Activated CD8-positive, alpha-beta memory T cell treated with anti-CD3 and anti-CD28 coated beads for 48 hours (primary cell): ENCODE measurements around the gene CAPNS1.
"Not testable (repeated sequence)": the region's sequence is repeated elsewhere in the genome, so short reads cannot be mapped to it uniquely, and the experiment has no call there.

Experiments used
- DNase-seq, 3 experiments: peaks; one replicate each; pipeline ENCODE4 v3.0.0-alpha.2; 2020; ENCODE audit warnings: low read depth in 2 of 3, low spot score in 2 of 3

The CAPNS1 gene

DNA sequence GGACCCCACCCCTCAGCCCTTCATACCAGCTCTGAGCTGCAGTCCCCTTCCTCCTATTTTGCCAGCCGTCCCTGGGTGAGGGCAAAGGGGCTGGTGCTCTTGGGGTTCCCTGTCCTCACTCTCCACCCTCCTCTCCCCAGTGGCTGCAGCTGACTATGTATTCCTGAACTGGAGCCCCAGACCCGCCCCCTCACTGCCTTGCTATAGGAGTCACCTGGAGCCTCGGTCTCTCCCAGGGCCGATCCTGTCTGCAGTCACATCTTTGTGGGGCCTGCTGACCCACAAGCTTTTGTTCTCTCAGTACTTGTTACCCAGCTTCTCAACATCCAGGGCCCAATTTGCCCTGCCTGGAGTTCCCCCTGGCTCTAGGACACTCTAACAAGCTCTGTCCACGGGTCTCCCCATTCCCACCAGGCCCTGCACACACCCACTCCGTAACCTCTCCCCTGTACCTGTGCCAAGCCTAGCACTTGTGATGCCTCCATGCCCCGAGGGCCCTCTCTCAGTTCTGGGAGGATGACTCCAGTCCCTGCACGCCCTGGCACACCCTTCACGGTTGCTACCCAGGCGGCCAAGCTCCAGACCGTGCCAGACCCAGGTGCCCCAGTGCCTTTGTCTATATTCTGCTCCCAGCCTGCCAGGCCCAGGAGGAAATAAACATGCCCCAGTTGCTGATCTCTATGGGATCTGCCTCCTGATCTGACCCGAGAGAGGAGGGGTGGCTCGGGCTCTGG is 10.0 kb downstream of the CAPNS1 start:
- DNase-seq: no peak

DNA sequence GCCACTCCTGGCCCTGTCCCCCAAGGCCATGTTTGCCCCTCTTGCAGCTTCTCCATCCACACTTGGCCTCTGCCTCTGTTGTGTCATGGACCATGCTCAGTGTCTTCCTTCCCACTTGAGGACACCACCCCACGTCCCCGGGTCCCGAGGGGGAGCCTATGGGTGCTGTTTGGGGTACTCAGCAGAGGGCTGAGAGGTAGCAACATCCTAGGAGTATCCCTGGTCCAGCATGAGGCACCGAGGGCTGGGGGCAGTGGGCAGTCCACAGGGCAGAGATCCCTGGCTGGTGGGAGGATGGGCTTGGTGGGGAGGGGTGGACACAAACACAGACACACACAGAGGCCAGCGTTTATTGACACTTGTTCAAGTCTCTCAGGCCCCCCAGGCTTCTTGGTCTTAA is 10.7 kb downstream of the CAPNS1 start:
- DNase-seq: no peak

DNA sequence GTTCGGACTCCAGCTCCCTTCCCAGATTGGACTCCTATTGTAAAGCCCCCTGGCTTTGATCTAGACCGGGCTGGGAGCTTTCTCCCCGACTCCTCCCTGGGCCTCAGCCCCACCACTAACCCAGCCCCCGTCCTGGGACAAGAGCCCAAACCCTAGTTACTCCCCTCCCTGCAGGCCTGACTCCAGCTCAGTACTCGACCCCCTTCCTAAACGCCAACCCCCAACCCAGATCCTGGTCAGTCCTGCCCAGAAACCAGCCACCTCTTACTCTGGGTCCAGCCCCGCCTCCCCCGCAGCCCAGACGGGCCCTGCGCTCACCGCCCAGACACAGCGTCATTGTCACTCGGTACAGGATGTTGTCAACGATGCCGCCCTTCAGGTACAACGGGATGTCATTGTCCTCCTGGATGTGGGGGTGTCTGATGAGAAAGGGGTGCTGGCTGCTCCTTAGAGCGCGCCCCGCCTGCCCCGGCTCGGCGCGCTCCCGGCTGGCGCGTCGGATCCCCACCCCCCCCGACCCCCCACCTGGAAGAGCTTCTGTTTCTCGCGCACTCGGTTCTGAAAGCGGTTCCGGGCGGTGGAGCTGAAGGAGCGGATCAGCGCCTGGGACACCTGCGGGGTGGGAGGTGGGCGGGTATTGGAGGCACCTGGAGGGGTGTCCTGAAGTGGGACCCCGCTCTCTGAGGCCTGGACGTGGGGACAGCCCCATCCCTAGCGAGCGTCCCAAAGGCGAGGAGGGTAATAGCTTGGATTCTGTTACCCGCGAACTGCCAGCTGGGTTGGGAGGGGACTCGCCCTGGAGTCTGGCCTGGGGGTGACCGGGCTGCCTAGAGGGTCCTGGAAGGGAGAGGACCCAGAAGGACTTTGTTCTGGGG is 11.5 kb downstream of the CAPNS1 start:
- no peak for DNase-seq

DNA sequence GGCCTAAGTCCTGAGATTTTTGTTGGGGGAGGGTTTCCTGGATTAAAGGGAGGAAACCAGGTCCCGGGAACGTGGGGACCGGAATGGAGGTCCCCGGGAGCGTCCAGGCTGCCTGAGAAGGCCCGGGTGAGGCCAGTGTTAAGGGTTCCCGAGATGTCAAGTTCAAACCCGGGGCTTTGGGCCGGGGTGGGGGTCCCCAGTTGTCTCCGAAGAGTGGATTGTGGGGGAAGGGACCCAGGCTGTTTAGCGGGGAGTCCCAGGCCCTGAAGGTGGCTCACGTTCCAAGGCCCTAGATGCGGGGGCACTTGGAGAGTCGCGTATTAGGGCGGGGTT is 12.1 kb downstream of the CAPNS1 start:
- no peak for DNase-seq

DNA sequence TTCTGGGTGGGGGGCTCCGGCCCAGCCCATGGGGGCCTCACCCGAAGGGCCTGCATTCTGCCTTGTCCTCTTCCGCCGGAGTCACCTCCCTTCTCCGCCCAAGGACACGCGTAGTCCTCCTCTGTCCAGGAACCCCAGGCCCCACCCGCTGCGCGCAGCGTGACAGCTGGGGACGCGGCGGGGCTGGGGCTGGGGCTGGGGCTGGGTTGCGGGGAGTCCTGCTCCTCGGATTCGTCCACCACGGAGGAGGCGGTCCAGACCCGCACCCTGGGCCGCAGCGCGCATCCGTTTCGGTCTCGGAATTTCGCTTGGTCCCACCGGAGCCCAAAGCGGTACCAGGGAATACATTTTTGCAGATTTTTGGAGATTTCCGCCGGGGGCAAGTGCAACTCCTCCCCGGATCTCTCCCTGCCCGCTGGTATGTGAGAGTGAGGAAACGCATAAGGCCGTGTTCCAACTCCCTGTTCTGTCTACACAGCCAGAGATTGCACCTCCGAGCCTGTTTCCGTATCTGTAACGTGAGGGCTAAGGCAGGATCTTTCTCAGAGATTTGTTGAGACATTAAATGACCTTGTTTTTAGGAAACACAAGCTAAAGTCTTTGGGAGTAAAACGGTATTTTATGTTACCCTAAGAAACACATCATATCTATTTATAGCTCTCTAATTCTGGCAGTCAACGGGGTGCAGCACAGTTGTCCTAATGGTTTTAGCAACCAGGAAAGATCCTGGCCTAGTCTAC is 12.7 kb downstream of the CAPNS1 start, which contains the start of gene COX7A1:
Gene COX7A1, minus strand, starts transcription at position 96 of the 740 bp plus-strand sequence. Its CDS starts 40 bp downstream, at position 56.
- no peak for DNase-seq

DNA sequence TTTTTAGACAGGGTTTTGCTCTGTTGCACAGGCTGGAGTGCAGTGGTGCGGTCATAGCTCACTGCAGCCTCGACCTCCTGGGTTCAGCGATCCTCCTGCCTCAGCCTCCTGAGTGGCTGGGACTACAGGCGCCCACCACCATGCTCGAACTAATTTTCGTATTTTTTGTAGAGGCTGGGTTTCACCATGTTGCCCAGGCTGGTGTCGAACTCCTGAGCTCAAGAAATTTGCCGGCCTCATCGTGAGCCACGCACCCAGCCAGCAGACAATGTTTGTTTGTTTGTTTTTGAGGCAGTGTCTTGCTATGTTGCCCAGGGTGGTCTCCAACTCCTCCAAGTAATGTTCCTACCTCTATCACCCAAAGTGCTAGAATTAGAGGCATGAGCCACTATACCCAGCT is 13.3 kb downstream of the CAPNS1 start:
- no peak for DNase-seq

DNA sequence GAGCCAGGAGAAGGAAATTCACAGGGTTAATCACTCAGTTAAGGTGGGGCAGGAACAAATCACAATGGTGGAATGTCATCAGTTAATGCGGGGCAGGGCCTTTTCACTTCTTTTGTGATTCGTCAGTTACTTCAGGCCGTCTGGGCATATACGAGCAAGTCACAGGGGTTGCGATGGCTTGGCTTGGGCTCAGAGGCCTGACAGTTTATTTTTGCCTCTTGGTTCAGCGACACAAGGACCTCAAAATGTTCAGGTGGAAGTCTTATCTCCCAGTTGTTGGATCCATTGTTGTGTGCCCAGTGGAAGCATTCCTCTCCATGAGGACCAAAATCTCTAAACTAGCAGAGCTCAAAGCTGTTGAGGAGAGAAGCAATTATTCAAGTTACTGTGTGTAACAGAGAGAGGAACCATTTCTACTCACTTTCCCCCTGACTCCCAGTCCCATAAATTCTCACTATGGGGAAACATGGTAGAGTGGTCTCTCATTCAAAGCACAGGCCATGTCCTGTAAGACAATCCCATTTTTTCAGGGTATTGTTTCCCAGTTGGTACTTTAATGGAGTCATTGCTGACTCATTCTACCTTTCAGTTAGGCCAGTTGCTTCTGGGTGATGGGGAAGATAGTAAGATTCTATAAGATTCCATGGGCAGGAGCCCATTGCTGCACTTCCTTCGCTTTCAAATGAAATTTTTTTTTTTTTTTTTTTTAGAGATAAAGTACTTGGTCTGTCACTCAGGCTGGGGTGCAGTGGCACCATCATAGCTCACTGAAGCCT is 21.1 kb downstream of the CAPNS1 start:
- DNase-seq: no peak

DNA sequence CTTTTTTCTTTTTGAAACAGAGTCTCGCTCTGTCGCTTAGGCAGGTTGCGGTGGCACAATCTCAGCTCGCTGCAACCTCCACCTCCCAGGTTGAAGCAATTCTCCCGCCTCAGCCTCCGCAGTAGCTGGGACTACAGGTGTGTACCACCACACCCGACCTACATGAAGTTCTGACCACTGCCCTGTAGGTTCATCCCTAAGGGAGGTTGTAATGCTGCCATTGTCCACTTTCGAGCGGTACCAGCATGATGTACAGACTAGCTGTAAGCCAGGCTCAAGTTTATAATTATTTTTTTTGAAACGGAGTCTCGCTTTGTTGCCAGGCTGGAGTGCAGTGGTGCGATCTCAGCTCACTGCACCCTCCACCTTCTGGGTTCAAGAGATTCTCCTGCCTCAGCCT is 23.9 kb downstream of the CAPNS1 start:
- DNase-seq: no peak

DNA sequence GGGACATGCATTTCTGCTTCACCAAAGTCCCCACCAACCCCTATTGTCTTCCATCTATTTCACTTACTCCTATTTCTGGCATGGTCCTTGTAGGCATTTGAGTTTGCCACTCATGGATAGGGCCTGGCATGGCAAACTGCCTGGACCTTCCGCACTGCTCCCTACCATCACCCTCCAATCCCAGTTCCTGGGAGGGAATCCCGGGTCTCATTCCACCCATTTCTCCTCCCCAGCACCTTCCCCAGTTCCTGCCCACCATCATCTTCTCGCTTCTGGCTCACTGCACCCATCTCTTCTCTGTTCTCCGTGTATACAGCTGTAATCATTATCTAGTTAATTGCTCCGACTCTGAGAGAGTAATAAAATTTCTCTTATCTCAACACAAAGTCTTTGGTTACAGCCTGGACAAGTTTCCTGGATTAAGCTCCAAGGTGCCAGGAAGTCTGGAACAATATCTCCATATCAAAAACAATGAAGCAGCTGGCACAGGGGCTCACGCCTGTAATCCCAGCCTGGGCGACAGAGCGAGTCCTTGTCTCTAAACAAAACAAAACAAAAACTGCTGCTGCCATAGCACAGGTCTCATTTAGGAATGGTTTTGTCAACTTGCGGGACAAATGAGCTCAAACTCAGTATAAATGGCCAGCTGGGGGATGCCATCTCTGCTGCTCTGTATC is 29.4 kb downstream of the CAPNS1 start:
- no peak for DNase-seq

DNA sequence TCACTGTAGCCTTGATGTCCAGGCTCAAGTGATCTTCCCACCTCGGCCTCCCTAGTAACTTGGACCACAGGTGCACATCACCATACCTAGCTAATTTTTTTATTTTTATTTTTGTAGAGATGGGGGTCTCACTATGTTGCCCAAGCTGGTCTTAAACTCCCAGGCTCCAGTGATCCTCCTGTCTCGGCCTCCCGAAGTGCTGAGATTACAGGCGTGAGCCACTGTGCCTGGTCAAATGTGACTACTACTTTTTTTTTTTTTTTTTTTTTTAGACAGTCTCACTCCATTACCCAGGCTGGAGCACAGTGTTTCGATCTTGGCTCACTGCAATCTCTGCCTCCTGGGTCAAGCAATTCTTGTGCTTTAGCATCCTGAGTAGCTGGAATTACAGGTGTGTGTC is 33.0 kb downstream of the CAPNS1 start:
- no peak for DNase-seq

DNA sequence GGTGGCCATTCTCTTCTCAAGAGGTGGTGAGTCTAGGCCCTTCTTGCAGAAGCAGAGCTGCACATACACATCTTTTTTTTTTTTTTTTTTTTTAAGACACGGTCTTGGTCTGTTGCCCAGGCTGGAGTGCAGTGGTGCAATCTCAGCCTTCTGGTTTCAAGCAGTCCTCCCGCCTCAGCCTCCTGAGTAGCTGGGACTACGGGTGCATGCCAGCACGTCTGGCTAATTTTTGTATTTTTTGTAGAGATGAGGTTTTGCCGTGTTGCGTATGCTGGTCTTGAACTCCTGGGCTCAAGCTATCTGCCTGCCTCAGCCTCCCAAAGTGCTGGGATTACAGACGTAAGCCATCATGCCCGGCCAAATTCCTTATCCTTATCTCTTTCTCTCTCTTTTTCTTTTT is 34.0 kb downstream of the CAPNS1 start:
- DNase-seq: not testable (repeated sequence)

DNA sequence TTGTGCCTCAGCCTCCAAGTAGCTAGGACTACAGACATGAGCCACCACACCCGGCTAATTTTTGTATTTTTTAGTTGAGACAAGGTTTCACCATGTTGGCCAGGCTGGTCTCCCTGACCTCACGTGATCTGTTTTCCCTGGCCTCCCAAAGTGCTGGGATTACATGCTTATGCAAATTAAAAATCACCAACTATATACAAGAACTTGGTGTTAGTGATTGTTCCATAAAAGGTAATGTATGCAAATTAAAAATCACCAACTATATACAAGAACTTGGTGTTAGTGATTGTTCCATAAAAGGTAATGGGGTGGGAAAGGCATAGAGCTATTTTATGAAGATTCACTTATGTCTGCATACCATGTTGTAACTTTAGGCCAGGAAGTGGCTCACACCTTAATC is 39.2 kb downstream of the CAPNS1 start:
- not testable (repeated sequence) for DNase-seq

DNA sequence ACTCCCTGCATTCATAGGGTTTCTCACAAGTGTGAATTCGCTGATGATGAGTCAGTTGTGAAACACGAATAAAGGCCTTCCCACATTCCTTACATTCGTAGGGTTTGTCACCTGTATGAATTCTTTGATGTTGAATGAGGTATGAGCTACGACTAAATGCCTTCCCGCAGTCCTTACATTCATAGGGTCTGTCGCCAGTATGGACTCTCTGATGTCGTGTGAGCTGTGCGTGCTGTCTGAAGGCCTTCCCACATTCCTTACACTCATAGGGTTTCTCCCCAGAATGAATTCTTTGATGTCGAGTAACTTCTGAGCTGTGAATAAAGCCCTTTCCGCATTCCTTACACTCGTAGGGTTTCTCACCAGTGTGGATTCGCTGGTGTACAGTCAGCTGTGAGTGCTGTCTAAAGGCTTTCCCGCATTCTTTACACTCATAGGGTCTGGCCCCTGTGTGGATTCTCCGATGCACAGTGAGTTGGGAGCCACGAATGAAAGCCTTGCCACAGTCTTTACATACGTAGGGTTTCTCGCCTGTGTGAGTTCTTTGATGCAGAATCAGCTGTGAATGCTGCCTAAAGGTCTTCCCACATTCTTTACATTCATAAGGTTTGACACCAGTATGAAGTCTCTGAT is 42.9 kb downstream of the CAPNS1 start:
- no peak for DNase-seq

DNA sequence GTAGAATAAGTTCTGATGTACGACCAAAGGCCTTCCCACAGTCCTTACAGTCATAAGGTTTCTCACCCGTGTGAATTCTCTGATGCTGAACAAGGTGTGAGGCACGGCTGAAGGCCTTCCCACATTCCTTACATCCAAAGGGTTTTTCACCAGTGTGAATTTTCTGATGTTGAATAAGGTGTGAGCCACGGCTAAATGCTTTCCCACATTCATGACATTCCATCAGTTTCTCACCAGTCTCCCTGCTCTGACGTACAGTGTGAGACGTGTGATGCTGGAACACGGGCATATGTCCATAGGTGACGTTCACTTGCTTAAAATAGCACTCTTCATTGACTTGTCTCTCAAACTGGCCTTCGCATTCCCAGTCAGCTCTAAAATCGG is 43.4 kb downstream of the CAPNS1 start:
- DNase-seq: no peak

DNA sequence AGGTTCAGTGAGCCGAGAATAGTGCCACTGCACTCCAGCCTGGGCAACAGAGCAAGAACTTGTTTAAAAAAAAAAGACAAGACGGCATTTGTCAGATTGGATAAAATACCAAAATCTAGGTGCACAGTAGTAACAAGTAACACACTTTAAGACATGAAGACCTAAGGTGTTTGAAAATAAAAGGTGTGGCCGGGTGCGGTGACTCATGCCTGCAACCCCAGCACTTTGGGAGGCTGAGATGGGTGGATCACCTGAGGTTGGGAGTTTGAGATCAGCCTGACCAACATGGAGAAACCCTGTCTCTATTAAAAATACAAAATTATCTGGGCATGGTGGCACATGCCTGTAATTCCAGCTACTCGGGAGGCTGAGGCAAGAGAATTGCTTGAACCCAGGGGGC is 46.9 kb downstream of the CAPNS1 start:
- DNase-seq: not testable (repeated sequence)

DNA sequence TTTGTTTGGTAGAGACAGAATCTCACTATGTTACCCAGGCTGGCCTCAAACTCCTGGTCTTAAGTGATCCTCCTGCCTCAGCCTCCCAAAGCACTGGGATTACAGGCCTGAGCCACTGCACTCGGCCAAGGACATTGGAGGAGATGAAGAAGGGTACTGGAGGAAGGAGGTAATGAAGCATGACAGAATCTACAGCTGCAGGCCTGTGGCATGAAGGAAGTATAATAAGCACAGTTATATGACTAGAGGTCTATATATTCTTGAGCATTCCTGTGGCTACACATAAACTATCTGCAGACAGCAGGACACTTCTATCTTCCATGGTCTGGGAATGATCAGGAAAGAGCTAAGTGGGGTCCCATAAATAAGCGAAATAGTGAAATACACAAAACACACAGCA is 56.4 kb downstream of the CAPNS1 start:
- DNase-seq: no peak

DNA sequence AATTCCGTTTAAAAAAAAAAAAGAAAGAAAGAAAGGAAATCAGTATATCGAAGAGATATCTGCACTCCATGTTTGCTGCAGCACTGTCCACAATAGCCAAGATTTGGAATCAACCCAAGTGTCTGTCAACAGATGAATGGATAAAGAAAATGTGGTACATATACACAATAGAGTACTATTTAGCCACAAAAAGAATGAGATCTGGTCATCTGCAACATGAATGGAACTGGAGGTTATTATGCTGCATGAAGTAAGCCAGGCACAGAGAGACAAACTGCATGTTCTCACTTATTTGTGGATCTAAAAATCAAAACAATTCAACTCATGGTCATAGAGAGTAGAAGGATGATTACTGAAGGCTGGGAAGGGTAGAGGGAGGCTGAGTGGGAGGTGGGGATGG is 58.3 kb downstream of the CAPNS1 start:
- no peak for DNase-seq
